Muscle of leg (tissue), 11 donors: ENCODE results near the gene NTN1. TPM values are rescaled to one million over a fixed set of nuclear protein-coding genes. Genes with fewer than 3 reads are reported as not detected.

Experiments
- DNase-seq: peaks from one replicate; pipeline ENCODE4 v3.0.0; 2013
- H3K27ac ChIP-seq: one replicate; pipeline ENCODE4 v1.5.1; 2013; ENCODE audit warnings: mild to moderate bottlenecking, low read length, control low read depth
- H3K27me3 ChIP-seq: one replicate; pipeline ENCODE4 v1.6.1; 2013; ENCODE audit warnings: low read length; ENCODE audit not compliant: control insufficient read depth, insufficient read depth
- H3K36me3 ChIP-seq: one replicate; pipeline ENCODE4 v1.6.1; 2013; ENCODE audit warnings: low read length; ENCODE audit not compliant: control insufficient read depth, insufficient read depth
- H3K4me1 ChIP-seq: one replicate; pipeline ENCODE4 v1.6.1; 2013; ENCODE audit warnings: low read length; ENCODE audit not compliant: control insufficient read depth, insufficient read depth
- H3K4me3 ChIP-seq: one replicate; pipeline ENCODE4 v1.5.1; 2013; ENCODE audit warnings: low read length, control low read depth
- H3K9me3 ChIP-seq: replicated peaks from 2 replicates; pipeline ENCODE4 v1.6.1; 2013; ENCODE audit warnings: low read depth, low read length; ENCODE audit not compliant: control insufficient read depth
- WGBS: methylation state at CpG from one replicate; pipeline ENCODE4 v1.1.5; 2013; ENCODE audit warnings: missing lambda C conversion rate; ENCODE audit not compliant: insufficient coverage; 5-methylcytosine and 5-hydroxymethylcytosine counted together
- polyA plus RNA-seq, 8 donors: library from polyadenylated mRNA; unstranded; fragments of 120-200 nt; gene quantifications; one replicate each; pipeline versions ENCODE4 v1.2.1 to v1.2.3, GENCODE V29; 2013; ENCODE audit warnings: inconsistent platforms in 1 of 8, low replicate concordance in 1 of 8; ENCODE audit not compliant: insufficient read length in 8 of 8, insufficient read depth in 1 of 8
- total RNA-seq: library from RNA; stranded (reverse); fragments of 120-200 nt; gene quantifications from one replicate; pipeline ENCODE4 v1.2.4, GENCODE V29; 2013

The NTN1 gene
- total and polyA plus RNA-seq, 9 donors, result 3.5 to 14.4 (median 5.6) TPM

DNA sequence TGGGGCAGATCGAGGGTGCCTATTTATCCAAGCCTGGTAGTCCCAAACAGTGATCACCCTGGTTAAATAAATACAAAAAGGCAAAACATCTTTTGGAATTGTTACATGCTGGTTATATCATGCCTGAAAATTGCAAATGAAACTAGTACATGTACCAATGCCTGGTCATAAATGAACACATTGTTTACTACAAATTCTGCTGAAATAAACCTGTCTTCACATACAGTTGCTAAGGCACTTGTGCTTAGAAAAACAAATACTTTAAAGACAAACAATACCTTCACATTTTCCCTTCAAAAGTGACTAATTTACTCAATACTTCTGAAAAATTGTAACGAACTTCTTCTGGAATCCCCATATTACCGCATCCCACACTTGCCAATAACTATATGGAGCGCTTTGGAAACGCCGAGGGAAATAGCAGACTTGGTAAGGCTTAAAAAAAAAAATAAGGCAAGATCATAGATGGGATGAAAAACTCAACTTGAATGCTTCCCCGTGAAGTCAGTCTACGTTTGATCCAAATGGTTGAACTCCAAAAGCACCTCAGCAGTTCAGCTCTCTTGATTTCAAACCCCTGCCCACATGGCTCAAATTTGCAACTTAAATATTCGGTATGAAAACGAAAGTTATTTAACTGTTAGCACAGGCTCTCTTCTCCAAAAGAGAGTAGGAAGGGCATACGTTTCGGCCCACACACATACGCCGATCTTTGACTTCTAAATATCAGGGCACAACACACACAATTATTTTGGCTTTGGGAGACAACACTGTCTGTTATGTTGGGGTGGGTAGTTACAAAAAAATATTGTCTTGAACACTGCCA is 264.5 kb downstream of the NTN1 start:
- Histone ChIP-seq H3K27me3 (no peaks in the 10 kb centered on the region), H3K4me3 (no peak overlapping the region), H3K36me3 (no peaks in the 10 kb centered on the region), H3K4me1 (peaks cover 12% of the 10 kb centered on the region), H3K9me3 (no peaks in the 10 kb centered on the region), H3K27ac (no peak overlapping the region)
- 62% methylated on average over 4 of the region's 14 CpGs for WGBS
- DNase-seq, result peak; percentile 35

DNA sequence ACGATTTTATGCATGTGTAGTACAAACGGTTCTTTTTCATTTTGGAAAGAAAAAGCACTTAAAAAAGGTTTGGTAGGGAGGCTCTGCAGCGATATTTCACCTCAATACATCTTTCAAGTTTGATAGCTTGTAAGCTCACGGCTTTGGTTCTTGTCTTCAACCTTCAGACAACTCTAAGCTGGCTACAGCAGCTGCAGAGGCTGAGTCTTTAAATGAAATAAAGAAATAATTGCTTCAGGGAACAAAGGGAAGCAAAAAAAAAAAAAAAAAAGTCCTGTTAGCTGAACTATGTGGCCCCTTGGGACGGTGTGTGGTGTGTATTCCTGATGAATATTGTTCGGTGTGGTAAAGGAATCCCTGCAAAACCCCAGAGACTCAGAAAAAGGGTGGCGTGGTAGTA is 265.1 kb downstream of the NTN1 start:
- Histone ChIP-seq H3K27ac (no peak overlapping the region), H3K4me3 (no peak overlapping the region), H3K4me1 (peaks cover 12% of the 10 kb centered on the region), H3K27me3 (no peaks in the 10 kb centered on the region), H3K36me3 (no peaks in the 10 kb centered on the region), H3K9me3 (no peaks in the 10 kb centered on the region)
- WGBS, result 75% methylated on average over 1 of the region's 7 CpGs
- peak; percentile 19 for DNase-seq

DNA sequence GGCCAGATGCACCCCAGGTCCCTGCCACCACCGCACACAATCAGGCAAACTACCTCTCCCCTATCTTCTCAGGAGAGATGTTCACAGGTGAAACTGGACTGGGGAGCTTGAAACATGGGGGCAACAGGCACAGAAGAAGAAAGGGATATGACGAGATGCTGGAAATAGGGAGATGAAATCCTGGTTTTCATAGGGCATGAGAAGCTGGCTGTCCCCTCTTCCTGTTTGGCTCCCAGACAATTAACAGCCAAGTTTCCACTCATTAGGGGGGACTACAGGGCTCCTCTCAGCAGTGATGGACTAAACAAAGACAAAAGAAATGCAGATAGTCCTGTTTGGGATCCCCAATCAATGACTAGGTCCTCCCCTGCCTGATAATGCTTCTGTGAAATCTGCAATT is 266.0 kb downstream of the NTN1 start:
- Histone ChIP-seq H3K27me3 (no peaks in the 10 kb centered on the region), H3K4me1 (peaks cover 12% of the 10 kb centered on the region), H3K27ac (no peak overlapping the region), H3K4me3 (no peak overlapping the region), H3K36me3 (no peaks in the 10 kb centered on the region), H3K9me3 (no peaks in the 10 kb centered on the region)
- no CpG with 5 or more reads among the region's 2 CpGs for WGBS
- DNase-seq, result no peak

DNA sequence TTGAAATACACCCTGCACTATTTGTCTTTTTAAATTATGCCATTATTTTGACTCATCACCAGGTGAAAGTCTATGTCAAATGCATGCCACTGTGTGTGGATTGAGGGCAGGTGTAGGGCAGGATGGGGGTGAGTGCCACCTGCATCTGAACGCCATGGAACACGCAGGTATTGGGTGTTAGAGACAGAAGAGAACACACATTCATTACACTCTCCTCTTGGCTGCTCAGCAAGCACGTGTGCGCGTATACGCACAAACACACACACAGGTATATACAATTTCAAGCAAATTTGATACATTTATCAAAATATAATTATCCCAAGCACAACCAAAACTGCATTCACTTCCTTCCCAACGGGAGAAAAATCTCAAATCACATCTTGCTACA is 268.9 kb downstream of the NTN1 start:
- Histone ChIP-seq H3K27ac (no peak overlapping the region), H3K36me3 (no peaks in the 10 kb centered on the region), H3K4me3 (no peak overlapping the region), H3K9me3 (no peaks in the 10 kb centered on the region), H3K4me1 (peaks cover 9% of the 10 kb centered on the region), H3K27me3 (no peaks in the 10 kb centered on the region)
- WGBS, result no CpG with 5 or more reads among the region's 7 CpGs
- DNase-seq, result no peak

DNA sequence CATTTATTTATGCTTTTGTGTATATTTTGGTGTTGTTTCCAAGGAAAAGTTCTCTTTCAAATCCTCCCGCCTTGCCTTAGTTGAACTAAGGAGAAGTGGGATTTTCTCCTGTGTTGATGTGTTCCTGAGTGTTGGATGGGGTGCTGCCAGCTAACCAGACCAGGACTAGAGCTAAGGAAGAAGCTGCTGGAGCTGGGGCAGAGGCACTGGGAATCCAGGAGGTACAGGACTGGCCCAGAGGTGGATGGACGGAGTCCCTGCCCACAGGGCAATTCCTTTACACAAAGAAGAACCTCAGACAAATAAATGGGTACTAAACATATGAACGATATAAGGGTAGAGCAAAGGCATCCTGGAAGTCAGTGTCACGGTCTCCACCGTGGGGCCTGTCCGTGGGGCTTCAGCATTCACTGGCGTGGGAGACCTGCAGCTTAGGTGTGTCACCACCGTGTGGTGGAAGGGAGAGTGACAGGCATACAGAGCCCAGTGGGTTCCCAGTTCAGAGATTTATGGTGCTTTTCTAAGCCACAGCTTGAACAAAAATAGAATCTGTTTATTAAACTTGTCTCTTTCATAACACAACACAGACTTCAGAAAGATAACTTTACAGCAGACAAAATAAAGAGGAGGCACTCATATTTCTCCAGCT is 270.7 kb downstream of the NTN1 start:
- Histone ChIP-seq H3K36me3 (no peaks in the 10 kb centered on the region), H3K4me1 (no peaks in the 10 kb centered on the region), H3K4me3 (no peak overlapping the region), H3K9me3 (no peaks in the 10 kb centered on the region), H3K27me3 (no peaks in the 10 kb centered on the region), H3K27ac (no peak overlapping the region)
- peak; percentile 34 for DNase-seq
- WGBS, result 60% methylated on average over 4 of the region's 8 CpGs

DNA sequence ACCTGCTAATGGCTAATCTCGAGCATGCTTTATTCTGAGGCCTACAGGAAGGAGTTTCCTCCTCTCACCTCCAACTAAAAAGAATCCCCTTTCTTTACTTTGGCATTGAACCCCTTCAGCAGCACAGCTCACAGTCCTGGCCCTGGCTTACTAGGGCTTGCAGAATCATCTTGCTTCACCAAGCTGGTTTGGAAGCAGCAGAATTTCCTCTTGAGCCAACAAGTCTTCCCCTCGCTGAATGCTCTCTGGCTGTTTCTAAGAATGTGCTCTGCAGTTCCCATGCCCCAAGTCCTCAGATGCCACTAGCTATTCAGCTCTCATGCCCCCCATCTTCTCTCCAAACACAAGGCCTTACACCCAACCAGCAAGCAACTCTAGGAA is 271.2 kb downstream of the NTN1 start:
- no peaks in the 10 kb centered on the region for H3K9me3 ChIP-seq
- H3K36me3 ChIP-seq, result no peaks in the 10 kb centered on the region
- no peaks in the 10 kb centered on the region for H3K27me3 ChIP-seq
- H3K4me3 ChIP-seq, result no peak overlapping the region
- DNase-seq, result no peak
- no peaks in the 10 kb centered on the region for H3K4me1 ChIP-seq
- no peak overlapping the region for H3K27ac ChIP-seq
- 76% methylated on average over 2 of the region's 2 CpGs for WGBS

Other genes with a start within 250 kb of the NTN1 start
- gene MFSD6L, start 222.1 kb upstream of the NTN1 start, total RNA-seq, result 0.27 TPM
- gene MFSD6L, start 222.1 kb upstream of the NTN1 start, polyA plus RNA-seq, result 1 to 10 TPM in 1 of 8 donors, under 1 TPM in 7; 0.23 to 1.1 (median 0.36) TPM
- 1.5 TPM for gene PIK3R6, start 153.8 kb upstream of the NTN1 start, total RNA-seq
- 1 to 10 TPM; 3.3 to 6.5 (median 5.0) TPM for gene PIK3R6, start 153.8 kb upstream of the NTN1 start, polyA plus RNA-seq
- gene PIK3R5, start 55.8 kb upstream of the NTN1 start, total RNA-seq, result 1.1 TPM
- 1 to 10 TPM in 7 of 8 donors, under 1 TPM in 1; 0.93 to 2.0 (median 1.4) TPM for gene PIK3R5, start 55.8 kb upstream of the NTN1 start, polyA plus RNA-seq